Measurements from ENCODE around the gene CCDC68.

Gene CCDC68

DNA sequence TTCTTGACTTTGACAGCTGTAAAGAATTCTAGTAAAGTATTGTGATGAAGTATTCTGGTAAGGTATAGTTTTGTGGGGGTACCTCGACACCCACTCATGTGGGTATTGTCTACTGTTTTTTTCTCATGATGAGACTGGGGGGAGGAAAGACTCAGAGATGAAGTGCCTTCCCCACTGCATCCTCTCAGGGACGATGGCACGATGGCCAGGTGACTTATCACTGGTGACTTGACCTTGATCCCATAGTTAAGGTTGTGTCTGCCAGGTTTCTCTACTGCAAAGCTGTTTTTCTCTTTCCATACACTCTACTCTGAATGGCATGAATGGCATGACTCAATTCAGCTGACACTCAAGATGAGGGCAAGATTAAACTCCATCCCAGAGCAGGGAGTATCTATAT is 936 bp upstream of the CCDC68 start:
- DNase-seq, result no peak

DNA sequence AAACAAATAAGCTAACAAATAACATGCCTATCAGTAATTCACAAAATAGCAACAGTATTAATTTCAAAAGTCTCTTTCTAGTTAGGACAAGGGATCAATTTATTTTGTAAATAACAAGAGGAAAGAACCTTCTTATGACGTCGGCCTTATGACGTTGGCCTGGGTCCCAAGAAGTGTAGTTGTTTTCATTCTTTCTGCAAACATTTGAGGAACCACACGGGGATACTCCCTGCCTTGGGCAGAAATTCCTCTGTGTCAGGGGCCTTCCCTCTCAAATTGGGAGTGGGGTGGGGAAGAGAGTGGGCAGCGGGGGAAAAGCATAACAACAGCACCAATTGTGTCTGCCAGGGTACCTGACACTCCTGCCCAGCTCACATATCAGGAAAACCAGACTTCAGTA is 1.3 kb downstream of the CCDC68 start:
- no peak for DNase-seq

DNA sequence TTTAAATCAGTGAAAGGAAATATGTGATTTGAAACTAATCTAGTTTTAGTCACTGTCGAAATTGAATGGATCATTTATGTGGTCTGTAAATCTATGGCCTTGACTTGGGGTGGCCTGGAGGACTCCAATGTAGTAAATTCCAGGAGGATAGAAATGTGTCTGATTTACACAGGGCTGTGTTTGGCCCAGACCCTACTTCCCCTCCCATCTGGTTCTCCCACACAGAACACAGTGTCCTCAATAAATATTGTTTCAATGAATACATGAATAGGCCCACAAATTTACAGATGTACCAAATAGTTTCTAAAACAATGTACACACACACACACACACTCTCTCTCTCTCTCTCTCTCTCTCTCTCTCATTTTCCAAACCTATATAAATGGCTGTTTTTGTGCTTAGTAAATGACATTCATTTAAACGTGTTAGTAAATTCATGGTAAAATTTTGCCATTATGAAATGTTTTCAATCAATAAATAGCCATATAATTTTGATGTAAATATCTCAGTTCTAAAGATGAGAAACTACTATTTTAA is 1.9 kb downstream of the CCDC68 start:
- no peak for DNase-seq

DNA sequence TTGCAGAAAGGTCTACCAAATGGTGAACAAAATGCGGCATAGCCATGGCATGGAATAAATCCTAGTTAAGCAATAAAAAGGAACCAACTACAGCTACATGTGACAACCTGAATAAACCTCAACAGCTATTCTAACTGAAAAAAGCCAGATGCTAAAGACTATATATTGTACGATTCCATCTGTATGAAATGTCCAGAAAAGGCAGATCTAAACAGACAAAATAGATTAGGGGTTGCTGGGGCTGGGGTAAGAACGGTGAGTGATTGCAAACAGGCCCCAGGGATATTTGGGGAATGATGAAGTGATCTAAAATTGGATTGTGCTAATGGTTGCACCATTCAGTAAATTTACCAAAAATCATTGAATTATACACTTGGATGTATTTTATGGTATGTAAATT is 2.8 kb downstream of the CCDC68 start:
- DNase-seq, result no peak

DNA sequence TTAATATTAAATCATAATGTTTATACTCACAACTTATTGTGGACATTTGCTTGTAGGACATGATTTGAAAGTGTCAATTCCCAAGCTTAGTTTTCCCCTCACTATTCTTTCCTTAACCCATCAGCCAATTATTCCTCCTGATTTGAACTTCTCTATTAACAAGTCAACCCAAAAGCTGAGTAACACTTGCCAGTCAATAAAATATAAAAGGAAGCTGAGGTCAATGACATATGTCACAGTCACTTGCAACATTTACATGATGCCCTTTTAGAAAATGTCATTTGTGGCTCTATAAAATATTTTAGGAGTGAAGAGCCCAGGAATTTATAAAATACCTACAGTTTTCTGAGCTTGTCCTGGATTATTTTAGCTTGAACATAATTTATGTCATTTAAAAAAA is 7.2 kb downstream of the CCDC68 start:
- DNase-seq, result no peak

DNA sequence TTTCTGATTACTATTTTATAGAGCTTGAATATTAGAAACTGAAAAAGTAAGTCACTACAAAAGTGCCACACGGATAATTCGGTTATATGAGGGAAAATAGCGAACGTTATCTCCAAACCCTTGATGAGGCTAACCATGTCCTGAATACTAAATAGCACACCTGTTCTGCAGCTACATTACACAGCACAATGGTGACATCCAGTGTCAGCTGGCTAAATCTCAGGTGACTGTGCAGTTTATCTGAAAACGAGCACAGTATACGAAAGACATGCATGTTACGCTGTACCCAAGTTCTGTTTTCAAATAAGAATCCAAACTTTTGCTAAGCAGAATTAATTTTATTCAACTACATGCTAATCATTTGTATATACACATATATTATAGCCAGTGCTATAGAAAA is 9.0 kb downstream of the CCDC68 start:
- DNase-seq, result peak; percentile 15

DNA sequence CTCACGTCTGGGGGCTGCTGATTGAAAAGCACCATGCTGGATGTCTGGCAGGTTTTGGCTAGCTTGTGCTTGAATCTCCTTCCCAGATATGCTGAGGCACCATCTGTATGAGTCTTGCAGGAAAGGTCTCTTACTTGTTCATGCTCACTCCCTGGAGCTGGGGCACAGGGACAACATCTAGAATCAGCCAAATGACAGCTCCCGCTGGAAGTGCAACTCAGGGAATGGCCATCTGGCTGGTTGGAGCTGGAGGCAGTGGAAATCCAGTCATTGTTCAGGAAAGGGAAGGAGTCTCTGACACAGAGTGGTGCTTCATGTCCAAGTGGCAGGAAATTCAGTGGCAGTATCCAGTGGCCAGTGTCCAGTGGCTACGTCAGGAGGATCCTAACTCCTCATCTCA is 9.7 kb downstream of the CCDC68 start:
- DNase-seq, result no peak

DNA sequence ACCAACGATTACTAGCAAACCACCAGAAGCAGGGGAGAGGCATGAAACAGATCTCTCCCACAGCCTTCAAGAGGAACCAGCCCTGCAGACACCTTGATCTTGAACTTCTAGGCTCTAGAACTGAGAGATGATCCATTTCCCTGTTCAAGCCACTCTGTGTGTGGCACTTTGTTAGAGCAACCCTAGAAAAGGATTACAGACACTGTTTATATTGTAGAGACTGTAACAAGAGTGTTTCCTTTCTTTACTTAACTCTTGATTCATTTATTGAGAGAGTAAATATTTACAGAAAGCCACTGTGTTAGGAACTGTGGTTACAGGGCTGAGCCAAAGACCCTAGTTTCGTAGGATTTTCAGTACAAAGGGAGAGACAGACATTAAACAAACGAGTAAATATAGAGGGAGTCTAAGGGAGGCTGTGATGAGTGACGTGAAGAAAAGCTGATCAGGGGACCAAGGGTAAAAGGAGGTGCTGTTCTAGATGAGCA is 10.9 kb downstream of the CCDC68 start:
- DNase-seq, result no peak

DNA sequence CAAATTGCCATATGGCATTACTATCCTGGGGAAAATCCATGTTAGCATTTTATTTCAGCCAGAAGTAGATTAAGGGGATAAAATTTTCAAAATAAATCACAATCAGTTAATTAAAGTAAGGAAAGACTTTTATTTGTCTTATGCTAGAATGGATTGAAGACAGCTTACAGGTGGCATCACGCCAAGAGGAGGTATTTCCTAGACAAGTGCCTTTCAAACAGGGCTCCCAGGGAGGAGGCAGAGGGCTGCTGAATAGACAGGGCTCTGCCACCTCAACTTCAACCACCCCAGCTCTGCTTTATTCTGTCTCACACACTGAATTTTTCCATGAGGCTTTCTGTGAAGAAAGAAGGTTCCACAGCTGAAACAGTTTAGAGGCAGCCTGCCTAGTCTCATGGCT is 12.2 kb downstream of the CCDC68 start:
- peak; percentile 31 for DNase-seq

DNA sequence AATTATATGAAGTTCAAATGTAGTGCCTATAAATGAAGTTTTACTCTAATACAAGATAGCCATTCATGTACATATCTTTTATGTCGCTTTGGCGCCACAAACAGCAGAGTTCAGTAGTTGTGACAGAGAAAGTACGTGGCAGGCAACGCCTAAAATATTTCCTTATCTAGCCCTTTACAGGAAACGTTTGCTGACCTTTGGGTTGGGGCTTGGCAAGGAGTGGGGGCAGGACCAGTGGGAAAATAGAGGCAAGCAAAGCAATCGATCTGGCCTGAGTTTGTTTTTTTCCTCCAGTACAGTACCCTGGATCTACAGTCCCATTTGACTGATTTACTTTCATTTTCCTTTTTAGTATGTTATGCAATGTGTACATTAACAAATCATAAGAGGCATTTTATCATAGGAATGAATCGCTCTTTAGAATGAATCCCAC is 13.1 kb downstream of the CCDC68 start:
- DNase-seq, result peak; percentile 11

DNA sequence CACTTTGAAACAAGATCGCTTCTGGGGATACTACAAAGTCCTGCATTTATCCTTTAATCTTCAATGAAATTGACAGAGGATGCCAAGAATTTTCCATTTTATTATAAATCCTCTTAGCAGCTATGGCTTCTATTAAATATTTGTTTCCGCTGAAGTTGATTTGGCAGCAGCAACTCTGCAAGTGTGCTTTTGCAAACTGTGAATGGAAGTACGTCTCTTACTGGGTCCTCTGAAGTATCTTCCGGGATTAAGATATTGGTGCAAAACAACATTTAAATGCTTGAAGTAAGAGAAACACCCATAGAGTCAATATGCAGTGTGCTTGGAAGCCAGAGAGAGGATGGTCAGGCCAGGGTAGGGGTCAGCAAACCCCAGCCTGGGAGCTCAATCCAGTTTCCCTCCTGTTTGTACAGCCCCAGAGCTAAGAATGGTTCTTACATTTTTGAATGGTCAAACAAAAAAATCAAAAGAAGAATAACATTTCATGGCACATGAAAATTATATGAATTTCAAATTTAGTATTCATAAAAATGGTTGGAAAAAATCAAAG is 13.6 kb downstream of the CCDC68 start:
- DNase-seq, result no peak

DNA sequence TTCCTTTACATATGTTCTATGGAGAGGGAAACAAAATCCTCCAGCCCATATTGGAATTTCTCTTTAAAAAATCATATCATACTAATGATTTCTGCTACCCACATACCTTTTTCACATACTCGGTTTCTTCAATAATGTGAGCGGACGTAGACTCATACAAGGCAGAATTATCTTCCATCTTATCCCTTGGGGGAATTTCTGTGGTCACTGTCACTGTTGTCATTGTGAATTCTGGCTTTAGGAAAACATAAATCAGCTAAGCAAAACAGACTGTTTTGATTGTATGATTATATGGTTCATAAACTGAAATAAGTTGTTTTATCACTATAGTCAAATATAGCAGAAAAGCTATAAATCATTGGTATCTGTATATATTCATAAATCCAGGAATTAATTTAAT is 16.7 kb downstream of the CCDC68 start:
- no peak for DNase-seq

DNA sequence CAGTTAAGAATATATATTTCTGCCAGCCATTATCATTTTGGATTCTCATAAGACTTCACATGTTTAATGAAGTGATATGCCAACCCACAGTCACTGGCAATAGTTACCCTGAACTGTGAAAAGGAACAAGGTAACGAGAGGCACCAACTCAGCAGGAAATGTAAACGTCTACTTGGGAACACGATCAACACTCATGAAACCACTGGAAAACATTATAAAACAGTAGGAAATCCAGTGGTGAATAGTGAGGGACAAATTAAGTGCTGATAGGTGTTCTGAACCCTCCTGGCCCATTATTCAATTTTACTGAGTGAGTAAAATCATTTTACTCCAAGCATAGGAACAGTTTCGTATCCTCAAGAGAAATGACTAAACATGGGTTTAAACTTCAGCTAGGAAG is 17.1 kb downstream of the CCDC68 start:
- DNase-seq, result no peak

DNA sequence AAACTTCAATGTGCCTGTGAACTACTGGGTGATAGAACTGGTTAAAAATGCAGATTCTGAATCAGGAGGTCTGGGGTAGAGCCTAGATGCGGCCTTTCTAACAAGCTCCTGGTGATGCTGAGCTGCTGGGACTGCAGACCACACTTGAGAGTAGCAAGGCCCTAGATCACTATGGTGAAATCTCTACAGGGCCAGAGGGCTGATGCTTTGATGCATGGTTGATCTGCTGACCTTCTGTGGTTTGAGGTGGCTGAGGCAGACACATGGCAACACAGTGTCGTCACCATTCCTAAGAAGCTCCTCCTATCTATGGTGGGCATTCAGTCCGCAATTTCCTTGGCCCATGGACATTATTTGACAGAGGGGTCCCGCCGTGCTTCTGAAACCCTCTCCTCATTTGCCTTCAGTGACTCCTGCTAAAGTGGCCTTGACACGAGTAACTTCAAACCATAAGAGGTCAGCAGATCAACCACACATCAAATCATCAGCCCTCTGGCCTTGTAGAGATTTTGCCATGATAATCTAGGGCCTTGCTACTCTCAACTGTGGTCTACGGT is 19.8 kb downstream of the CCDC68 start:
- no peak for DNase-seq

DNA sequence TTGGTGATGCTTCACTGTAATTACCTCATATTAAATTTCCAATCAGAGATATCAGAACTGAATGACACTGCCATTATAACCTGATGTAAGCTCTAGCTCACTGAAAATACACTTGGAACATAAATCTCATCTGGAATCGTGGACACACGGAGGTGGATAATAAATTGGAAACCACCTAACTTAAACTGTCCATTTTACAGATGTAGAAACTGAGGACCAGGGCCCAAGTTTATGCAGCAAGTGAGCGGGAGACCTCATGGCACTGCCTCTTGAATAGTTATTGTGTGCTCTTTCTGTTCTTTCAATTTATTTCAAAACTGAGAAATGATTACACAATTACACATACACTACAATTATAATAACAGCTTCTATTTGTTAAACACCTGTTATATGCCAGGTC is 20.8 kb downstream of the CCDC68 start:
- DNase-seq, result no peak

DNA sequence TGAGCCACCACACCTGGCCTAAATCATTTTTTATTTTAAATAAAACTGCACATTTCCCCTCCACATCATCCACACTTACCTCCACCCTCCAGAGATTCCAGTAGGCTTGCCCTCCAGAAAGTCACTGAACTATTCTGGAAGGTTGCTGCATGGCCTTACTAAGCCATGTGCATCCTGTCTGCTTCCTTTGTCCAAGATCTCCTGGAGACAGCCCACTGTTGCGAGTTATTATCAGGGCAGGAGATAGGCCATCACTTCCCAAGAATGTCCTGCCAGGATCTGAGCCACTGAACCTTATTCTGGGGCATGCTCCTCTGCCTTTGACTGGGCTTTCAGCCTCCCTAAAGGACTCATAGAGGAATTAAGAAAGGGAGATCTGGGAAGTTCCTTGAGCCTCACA is 26.8 kb downstream of the CCDC68 start:
- no peak for DNase-seq

DNA sequence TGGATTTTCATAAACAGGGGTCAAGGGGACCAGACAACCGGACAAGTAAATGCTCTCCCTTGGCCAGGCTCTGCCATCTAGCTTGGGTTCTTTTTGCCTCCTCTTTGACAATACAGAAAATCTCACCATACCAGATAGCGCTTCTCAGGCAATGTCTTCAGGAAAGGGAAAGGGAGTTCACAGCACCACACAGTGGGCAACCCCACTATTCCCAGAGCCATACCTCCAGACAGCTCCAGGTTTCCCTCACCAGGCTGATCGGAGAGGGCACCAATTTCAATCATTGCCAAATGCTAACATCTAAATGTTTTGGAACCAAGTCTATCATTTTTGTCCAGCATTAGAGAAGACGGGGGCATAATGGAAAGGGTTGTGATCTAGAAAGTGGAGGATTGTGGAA is 28.1 kb downstream of the CCDC68 start:
- no peak for DNase-seq

DNA sequence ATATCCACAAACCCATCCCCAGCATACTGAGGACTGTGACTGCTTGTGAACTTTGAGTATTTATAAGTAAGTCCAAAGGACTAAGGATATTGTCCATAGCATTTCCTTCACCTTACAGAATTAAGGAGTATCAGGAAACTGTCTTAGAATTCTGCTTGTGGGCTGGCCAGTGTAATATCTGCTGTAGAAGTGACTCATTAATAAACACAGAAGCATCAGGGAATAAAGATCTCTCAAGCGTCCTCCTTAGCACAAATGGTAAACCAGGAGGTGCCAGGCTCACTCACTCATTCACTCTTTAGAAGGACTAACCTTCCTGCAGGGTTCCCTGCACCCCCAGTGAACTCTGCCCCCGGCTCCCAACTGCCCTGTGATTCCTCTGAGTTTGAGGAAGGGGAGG is 31.0 kb downstream of the CCDC68 start:
- no peak for DNase-seq

DNA sequence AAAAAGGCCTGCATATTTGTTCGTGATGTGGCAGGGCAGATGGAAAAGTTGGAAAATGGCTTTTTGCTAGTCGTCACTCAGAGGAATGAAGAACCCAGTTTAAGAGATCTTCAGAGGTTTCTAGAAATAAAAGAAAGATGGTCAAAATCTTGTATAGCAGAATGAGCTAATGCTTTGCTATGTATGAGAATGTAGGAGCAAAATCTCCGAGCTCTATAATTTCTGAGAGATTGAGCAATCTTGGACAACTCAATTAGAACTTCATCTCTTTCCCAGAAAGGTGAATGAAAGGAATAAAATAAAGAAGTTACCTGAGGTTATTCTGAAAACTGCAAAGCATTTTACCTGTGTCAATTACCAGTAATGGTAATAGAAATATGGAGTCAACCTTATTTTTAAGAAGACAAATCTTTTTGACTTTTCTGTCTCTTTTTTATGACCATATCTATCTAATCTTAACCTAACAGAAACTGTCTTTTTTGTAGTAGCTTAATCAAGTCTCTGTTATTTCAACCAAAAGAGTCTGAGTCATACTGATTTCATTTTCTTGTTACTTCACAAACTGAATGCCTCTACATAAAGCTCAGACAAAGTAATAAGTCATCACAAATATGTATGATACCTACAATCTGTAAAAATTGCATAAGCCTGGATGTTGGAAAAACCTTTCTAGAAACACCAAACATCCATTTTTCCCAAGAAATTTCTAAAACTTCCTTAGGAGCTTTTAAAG is 32.5 kb downstream of the CCDC68 start:
- no peak for DNase-seq

DNA sequence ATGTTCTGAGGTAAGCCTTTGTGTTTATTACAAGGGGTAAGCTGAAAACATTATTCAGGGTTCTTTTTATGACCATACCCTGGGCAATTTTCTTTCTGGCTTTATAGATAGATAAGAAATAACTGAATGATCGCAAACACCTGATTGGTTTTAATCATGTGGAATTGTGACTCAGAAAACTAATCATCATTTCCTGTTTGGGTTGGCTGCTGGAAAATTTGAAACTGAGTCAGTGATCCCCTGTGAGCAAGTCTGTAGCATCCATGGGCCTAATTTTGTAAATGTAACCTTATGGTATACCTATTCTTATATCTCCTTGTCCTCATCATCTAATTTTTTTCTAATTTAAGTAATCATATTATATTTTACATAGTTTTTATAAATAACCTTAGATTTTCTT is 34.3 kb downstream of the CCDC68 start:
- no peak for DNase-seq

DNA sequence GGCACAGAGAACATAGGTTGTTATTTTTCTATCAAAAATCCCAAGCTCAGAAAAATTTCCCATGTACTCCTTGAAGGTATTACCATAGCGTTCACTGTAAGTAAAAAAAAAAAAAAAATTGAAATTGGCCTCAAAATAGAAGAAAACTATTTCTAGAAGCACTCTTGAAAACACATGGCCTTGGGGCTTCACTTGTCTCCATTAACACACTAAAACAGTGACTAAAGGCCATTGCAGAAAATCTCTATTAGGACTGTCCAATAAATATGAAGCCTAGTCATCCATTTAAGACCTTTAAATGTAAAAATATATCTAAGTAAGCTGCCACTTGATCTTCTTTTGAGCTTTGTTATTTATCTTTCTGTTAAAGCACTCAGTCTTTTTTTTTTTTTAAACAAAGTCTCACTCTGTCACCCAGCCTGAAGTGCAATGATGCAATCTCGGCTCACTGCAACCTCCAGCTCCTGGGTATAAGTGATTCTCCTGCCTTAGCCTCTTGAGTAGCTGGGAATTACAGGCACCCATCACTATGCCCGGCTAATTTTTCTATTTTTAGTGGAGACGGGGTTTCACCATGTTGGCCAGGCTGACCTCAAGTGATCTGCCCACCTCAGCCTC is 35.8 kb downstream of the CCDC68 start:
- no peak for DNase-seq

DNA sequence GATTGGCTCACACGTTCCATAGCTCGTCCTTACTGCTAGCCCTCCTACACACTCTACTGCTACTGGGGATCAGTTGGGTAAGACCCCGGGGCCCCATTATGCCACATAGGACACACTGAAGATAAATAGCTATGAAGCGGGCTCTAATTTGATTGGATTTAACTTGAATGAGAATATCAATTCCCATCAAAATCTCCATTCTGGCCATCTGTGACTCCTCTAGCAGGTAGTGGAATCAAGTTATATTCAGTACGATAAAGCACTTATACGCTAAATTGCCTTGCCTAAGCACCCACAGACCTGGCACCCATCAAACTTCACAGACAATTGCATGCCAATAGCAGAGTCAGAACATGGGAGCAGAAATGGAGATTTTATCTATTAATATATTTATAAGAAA is 39.8 kb downstream of the CCDC68 start:
- no peak for DNase-seq

DNA sequence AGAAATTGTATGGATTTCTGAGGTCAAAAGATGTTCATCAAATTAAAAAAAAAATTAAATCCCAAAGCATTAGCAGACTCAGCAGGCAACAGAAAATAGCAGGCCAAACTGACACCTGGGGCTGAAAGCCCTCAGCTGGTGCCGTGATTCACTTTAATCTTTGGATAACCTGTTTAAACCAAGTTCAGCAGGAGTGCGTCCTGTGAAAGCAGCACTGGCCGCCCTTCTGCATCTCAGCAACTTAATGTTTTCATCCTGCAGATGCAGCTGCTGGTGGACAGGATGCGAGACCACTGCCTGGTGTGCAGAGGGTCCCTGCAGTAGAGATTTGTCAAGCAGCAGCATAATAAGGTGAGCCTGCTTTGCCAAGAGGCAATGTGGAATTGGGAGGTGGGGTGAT is 41.2 kb downstream of the CCDC68 start:
- DNase-seq, result no peak

DNA sequence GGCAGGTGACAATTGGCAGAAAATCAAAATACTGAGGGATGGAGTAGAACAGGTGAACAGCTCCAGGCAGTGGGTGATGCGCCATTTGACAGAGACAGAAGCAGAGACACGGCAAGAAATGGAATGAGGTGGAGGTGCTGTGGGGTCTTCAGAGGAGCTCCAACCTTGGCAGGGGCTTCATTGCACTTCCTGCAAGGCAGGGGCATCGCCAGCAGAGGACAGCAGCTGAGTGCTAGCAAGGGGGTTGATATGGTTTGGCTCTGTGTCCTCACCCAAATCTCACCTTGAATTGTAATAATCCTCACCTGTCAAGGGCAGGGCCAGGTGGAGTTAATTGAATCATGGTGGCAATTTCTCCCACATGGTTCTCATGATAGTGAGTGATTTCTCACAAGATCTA is 42.8 kb downstream of the CCDC68 start:
- DNase-seq, result no peak
